Measurements from ENCODE around the gene SLC26A6.

The SLC26A6 gene

DNA sequence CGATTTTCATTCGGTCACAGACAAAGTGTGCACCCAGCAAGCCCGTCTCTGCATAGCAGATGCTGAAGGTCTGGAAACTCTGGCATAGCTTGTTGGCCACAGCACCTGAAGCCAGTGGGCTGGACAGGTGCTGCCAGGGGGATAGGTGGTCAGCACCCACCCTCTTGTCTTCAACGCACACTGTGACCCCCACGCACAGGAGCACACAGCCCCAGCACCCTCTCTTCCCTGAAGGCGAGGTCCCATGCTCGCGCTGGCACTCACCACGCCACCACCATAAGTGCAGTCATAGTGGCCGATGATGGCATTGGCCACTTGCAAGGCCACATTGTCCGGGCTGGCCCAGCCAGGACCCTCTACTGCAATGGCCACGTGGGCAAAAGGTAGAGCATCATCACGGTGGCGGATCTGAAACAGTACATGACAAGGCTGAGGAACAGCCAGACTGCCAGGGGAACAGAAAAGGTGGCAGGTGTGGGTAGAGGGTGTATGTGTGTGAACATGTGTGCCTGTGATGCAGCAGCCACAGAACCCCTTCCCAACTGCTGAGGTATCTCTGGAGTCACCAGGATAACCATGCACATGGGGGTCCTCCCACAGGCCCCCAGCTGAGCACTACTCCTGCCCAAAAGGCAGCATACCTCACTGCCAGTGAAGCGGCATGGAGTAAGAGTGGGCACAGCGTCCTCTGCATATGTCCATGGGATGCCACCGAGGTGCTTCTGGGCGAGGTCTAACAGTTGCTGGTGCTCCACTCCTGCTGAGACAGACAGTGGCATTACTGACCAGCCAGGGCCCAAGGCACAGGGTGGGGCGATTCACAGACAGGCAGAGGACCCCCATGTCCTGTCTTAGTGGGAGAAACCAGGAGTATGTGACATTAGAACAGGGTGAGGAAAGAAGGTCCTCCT, 34.3 kb downstream of the SLC26A6 start:
- TF ChIP-seq POLR2AphosphoS5 (IDR thresholded peaks at IDR 0.05; ENCODE audit: low read depth, low read length) (no peak), SPI1 (IDR thresholded peaks at IDR 0.05; ENCODE audit: low read depth, low read length) (no peak), POLR2A (IDR thresholded peaks at IDR 0.05; ENCODE audit: low read depth, low read length) (no peak), POU2F2 (IDR thresholded peaks at IDR 0.05; ENCODE audit: low read depth, low read length) (no peak), TAF1 (IDR thresholded peaks at IDR 0.05; ENCODE audit: low read depth, low read length) (no peak)
- DNase-seq (ENCODE audit: insufficient read length, low spot score) (no peak), FAIRE-seq (no peak)

DNA sequence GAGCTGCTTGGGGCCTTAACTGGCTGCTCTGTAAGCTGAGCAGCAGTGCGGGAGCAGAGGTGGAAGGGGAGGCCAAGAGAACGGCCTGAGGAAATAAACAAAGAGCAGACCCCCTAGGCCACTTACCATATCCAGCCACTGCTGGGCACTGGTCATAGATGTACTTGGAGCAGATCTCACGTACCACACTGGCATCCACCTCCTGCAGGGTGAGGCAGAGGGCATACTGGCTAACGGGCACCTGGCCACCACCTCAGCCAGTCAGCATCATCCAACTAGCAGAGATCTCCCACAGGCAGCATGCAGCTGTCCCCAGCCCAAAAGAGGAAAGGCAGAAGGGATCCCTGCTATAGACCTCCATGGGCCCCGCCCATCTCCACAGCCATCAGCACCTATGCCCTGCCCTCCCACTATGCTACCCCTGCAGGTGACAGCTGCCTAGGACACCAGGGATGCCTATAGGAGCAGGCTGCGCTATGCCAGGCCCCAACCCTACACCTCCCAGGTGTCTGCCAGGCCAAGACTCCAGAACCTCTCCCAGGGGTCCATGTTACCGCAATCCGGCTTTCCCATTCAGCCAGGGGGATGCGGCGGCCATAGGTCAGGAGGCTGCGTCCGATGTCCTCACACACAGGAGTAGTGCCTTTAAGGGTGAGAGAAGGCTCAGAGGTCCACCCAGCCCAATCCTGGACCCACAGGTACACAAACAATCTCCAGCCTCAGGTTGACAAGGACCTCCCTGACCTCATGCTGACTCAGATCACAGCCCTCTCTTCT, 35.6 kb downstream of the SLC26A6 start:
- no peak for FAIRE-seq

DNA sequence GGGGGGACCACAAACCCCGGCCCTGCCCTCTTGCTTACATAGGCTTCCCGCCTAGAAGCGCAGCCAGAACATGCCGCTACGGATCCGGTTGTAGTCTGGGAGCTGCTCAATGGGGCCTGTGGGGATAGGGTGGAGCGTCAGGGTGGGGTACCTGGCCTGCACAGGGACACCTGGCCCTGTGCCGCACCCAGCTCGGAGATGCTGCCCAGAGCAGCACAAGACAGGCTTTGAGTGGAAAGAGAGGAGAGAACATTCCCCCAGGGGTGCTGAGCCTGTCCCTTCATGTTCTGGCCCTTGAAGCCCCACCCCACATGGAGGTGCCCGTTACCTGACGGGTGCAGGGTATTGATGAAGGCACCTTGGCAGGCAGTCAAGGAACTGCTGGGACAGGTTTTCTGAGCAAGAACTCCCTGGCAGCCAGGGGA, 36.2 kb downstream of the SLC26A6 start:
- DNase-seq (ENCODE audit: insufficient read length, low spot score) = no peak
- no peak for TF ChIP-seq TAF1 (IDR thresholded peaks at IDR 0.05; ENCODE audit: low read depth, low read length)
- no peak for TF ChIP-seq POU2F2 (IDR thresholded peaks at IDR 0.05; ENCODE audit: low read depth, low read length)
- no peak for TF ChIP-seq SPI1 (IDR thresholded peaks at IDR 0.05; ENCODE audit: low read depth, low read length)
- no peak for TF ChIP-seq POLR2AphosphoS5 (IDR thresholded peaks at IDR 0.05; ENCODE audit: low read depth, low read length)
- FAIRE-seq = no peak

More for the DNA sequence above, 35.6 kb downstream of the SLC26A6 start:
- no peak for TF ChIP-seq SPI1 (IDR thresholded peaks at IDR 0.05; ENCODE audit: low read depth, low read length)
- TF ChIP-seq TAF1 (IDR thresholded peaks at IDR 0.05; ENCODE audit: low read depth, low read length) = no peak
- no peak for TF ChIP-seq POU2F2 (IDR thresholded peaks at IDR 0.05; ENCODE audit: low read depth, low read length)
- TF ChIP-seq POLR2AphosphoS5 (IDR thresholded peaks at IDR 0.05; ENCODE audit: low read depth, low read length) = no peak
- no peak for TF ChIP-seq PAX5 (IDR thresholded peaks at IDR 0.05; ENCODE audit: insufficient read depth, low read length, severe bottlenecking)
- no peak for DNase-seq (ENCODE audit: insufficient read length, low spot score)

GRCh38 chr3:48598323-48599076, 36.8 kb downstream of the SLC26A6 start:
- DNase-seq (ENCODE audit: insufficient read length, low spot score) (no peak), FAIRE-seq (no peak)
- no peak for TF ChIP-seq PAX5 (IDR thresholded peaks at IDR 0.05; ENCODE audit: insufficient read depth, low read length, severe bottlenecking)
- no peak for TF ChIP-seq POU2F2 (IDR thresholded peaks at IDR 0.05; ENCODE audit: low read depth, low read length)
- TF ChIP-seq SPI1 (IDR thresholded peaks at IDR 0.05; ENCODE audit: low read depth, low read length) = no peak
- no peak for TF ChIP-seq POLR2AphosphoS5 (IDR thresholded peaks at IDR 0.05; ENCODE audit: low read depth, low read length)
- TF ChIP-seq POLR2A (IDR thresholded peaks at IDR 0.05; ENCODE audit: low read depth, low read length) = no peak
- TF ChIP-seq TAF1 (IDR thresholded peaks at IDR 0.05; ENCODE audit: low read depth, low read length) = no peak

DNA sequence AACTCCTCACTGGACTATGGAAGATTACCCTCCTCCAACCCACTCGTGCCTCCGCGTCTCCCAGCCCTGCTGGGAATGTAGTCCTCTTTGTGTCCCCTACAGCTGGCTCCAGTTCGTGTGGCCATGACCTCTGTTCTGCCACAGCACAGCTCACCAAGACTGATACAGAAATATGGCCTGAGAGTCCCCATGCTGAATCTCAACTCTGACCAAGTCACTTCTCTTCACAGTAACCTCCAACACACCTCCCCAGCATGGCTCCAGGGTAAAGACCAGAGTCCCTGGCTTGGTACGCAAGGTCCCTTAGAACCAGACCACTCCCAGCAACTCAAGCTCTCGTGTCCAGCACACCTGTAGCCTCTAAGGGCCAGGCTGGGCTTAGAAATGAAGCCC, 37.9 kb downstream of the SLC26A6 start:
- DNase-seq (ENCODE audit: insufficient read length, low spot score) = no peak
- TF ChIP-seq PAX5 (IDR thresholded peaks at IDR 0.05; ENCODE audit: insufficient read depth, low read length, severe bottlenecking) = no peak
- no peak for TF ChIP-seq POU2F2 (IDR thresholded peaks at IDR 0.05; ENCODE audit: low read depth, low read length)
- TF ChIP-seq SPI1 (IDR thresholded peaks at IDR 0.05; ENCODE audit: low read depth, low read length) = no peak
- TF ChIP-seq TAF1 (IDR thresholded peaks at IDR 0.05; ENCODE audit: low read depth, low read length) = no peak
- TF ChIP-seq POLR2A (IDR thresholded peaks at IDR 0.05; ENCODE audit: low read depth, low read length) = no peak
- TF ChIP-seq POLR2AphosphoS5 (IDR thresholded peaks at IDR 0.05; ENCODE audit: low read depth, low read length) = no peak; the same call in 1 of the 2 replicates
- no peak for FAIRE-seq

DNA sequence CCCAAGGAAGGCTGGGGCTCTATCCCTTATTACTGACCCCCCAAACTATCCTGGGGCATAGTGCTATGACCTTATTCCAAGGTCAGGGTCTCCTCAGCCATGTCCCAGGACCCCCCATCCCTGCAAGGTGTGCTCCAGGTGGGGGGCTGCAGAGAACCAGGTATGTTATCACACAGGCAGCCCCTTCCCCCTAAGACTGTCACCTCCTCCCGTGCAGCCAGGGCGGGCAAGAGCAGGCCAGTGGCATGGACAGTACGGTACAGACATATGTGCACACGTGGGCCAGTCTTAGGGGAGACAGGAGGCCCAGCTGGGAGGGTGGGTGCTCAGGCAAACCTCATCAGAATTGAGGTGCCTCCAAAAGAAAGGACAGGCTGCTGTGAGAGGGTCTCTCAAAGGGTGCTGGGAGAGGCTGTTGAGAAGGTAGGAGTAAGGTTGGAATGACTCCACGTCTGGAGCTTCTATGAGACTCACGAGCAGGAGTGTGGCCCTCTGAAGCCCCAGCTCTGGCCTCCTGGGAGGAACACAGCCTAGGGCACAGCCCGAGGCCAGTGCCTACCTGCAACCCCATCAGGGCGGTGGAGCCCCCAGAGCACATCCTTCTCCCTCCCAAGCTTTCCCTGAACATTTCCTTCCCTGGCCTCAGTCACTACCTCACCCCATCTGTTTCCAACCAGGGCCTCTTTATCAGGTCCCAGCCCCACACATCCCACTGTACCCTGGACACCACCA, 38.4 kb downstream of the SLC26A6 start:
- no peak for DNase-seq (ENCODE audit: insufficient read length, low spot score)
- no peak for FAIRE-seq
- TF ChIP-seq PAX5 (IDR thresholded peaks at IDR 0.05; ENCODE audit: insufficient read depth, low read length, severe bottlenecking) = no peak
- no peak for TF ChIP-seq TAF1 (IDR thresholded peaks at IDR 0.05; ENCODE audit: low read depth, low read length)
- TF ChIP-seq POLR2A (IDR thresholded peaks at IDR 0.05; ENCODE audit: low read depth, low read length) = no peak
- TF ChIP-seq POU2F2 (IDR thresholded peaks at IDR 0.05; ENCODE audit: low read depth, low read length) = no peak
- TF ChIP-seq SPI1 (IDR thresholded peaks at IDR 0.05; ENCODE audit: low read depth, low read length) = no peak
- TF ChIP-seq POLR2AphosphoS5 (IDR thresholded peaks at IDR 0.05; ENCODE audit: low read depth, low read length) = no peak

GRCh38 chr3:48596157-48596556, 39.1 kb downstream of the SLC26A6 start:
- FAIRE-seq = no peak
- DNase-seq (ENCODE audit: insufficient read length, low spot score) = no peak
- TF ChIP-seq TAF1 (IDR thresholded peaks at IDR 0.05; ENCODE audit: low read depth, low read length) (no peak), SPI1 (IDR thresholded peaks at IDR 0.05; ENCODE audit: low read depth, low read length) (no peak), PAX5 (IDR thresholded peaks at IDR 0.05; ENCODE audit: insufficient read depth, low read length, severe bottlenecking) (no peak), POU2F2 (IDR thresholded peaks at IDR 0.05; ENCODE audit: low read depth, low read length) (no peak), POLR2AphosphoS5 (IDR thresholded peaks at IDR 0.05; ENCODE audit: low read depth, low read length) (no peak), POLR2A (IDR thresholded peaks at IDR 0.05; ENCODE audit: low read depth, low read length) (no peak)

DNA sequence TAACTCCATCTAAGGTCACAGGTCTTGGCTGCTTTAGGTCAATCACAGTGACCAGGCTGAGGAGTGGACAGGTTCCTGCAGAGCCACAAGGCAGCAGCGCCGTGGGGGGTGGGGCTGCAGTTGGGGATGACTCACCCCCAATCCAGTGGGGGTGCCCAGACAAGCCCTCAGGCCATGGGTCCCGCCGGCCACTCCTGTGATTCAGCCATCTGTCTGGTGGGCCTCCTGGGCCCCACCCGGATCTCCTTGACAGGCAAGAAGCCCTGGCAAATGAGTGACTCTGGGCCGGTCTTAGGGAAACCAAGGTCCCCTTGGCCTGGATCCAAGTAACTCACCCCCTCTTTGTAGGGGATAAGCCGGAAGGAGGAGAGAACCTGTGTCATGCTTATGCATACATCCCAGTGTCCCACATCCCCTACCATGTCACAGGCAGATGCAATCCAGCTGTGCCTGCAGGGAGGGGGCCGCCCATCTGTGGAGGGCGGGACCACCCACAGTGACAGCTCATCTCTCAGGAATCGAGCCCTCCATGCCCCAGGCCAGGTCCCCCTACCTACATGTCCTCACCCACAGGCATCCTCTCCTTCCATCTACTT, 39.6 kb downstream of the SLC26A6 start:
- no peak for DNase-seq (ENCODE audit: insufficient read length, low spot score)
- FAIRE-seq = no peak

More for the DNA sequence above, 39.6 kb downstream of the SLC26A6 start:
- TF ChIP-seq TAF1 (IDR thresholded peaks at IDR 0.05; ENCODE audit: low read depth, low read length) = no peak
- TF ChIP-seq POLR2A (IDR thresholded peaks at IDR 0.05; ENCODE audit: low read depth, low read length) = no peak
- TF ChIP-seq POU2F2 (IDR thresholded peaks at IDR 0.05; ENCODE audit: low read depth, low read length) = no peak
- TF ChIP-seq PAX5 (IDR thresholded peaks at IDR 0.05; ENCODE audit: insufficient read depth, low read length, severe bottlenecking) = no peak
- no peak for TF ChIP-seq SPI1 (IDR thresholded peaks at IDR 0.05; ENCODE audit: low read depth, low read length)
- no peak for TF ChIP-seq POLR2AphosphoS5 (IDR thresholded peaks at IDR 0.05; ENCODE audit: low read depth, low read length)
